Hypothalamus (tissue), 51 donors: ENCODE data around the gene PRTG.
"Not testable (repeated sequence)": the region's sequence is repeated elsewhere in the genome, so short reads cannot be mapped to it uniquely, and the experiment has no call there.

Experiments
- DNase-seq, 51 donors: peaks; one replicate each; lab custom pipeline; 2025; lab: John Stamatoyannopoulos, UW

The PRTG gene

DNA sequence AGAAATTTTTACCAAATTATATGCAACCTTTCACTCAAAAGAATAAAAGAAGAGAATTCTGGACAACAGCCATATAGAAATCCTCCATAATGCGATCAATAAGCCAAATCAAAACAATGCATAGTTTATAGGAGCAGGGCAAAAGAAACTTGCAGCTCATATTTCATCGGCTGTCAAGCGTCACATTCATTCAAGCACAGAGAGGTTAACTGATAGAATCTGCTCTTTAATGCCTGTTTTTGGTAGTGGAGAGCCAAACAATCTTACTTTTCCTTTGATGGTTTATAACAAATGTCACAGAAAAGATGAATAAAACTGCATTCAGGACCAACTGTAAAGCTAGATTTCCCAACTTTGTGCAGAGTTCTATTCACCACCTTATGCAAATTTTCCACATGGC is 35.4 kb downstream of the PRTG start:
- DNase-seq = no peak

DNA sequence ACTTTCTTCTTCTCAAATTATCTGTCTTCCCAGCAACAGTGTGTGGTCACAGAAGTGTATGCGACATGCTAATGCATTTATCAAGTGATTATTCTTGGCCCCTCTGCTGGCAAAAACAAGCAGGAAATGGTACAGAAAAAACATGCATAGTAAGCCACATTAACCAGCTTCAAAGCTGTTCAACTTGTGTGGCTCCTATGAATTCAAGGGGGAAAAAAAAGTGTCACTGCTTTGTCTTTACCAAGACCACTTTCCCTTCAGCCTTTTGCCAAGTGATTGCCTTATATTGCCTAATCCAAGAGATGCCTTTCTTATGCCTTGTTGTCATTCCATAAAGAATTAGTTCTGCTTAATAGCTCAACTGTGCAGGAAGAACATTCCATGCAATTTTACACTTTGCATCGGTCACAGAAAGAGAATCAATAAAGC is 39.1 kb downstream of the PRTG start:
- DNase-seq = no peak

DNA sequence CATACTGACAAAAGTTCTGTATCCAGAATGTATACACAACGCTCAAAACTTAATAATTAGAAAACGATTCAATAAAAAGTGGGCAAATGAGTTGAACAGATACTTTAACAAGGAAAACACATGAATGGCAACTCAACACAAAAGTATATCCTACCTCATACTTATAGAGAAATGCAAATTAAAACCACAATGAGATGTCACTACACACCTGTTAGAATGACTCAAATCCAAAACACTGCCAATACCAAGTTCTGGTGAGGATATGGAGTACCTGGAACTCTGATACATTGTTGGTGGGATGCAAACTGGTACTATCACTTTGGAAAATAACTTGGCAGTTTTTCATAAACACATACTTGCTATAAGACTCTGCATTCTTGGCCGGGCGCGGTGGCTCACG is 42.1 kb downstream of the PRTG start:
- DNase-seq = no peak

DNA sequence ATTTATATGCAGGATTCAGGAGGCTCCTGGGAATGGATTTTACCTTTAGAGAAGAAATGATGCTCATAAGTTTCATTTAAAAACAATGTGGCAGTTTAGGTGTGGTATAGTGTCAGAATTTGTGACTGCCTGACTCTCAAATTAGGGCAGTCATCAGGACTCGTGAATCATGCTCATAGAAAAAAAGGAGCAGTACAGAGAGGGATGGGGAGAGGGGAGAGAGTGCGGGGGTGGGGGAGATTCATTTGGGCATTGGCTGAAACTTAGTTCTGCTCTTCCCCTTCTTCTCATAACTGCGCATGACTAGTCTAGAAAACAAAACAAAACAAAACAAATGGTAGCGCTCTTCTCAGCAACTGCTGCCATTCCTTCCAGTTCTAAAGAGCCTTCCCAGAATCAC is 44.3 kb downstream of the PRTG start:
- DNase-seq = no peak

DNA sequence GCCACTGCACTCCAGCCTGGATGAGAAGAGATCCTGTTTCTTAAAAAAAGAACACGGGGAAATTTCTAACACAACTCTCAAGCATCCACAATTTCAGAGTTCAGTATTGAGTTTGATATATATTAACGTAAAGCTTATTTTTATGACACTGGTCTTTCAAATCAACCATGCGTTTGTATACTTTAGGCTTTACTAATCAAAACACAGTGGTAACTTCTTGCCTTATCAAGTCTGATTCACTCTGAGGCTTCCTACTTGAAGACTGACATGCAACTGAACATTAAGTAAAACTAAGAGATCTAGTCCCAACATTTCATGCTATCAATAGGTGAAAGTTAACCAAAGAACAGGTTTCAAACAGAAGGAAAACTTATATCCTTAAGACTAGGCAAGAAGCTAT is 46.7 kb downstream of the PRTG start:
- no peak for DNase-seq

DNA sequence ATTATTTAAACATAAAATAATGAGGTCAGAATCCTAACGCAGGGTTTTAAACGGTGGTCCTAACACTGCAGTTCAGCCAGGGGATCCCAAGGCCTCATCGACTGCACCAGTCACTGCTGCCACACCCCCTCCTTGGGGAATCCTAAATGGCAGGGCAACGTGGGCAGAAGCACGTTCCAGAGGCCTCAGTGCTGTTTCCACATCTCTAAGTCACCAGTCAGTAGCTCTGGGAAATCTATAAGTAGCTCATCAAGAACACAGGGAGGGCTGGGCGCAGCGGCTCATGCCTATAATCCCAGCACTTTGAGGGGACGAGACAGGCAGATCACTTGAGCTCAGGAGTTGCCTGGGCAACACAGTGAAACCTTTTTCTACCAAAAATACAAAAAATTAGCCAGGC is 47.5 kb downstream of the PRTG start:
- no peak for DNase-seq

DNA sequence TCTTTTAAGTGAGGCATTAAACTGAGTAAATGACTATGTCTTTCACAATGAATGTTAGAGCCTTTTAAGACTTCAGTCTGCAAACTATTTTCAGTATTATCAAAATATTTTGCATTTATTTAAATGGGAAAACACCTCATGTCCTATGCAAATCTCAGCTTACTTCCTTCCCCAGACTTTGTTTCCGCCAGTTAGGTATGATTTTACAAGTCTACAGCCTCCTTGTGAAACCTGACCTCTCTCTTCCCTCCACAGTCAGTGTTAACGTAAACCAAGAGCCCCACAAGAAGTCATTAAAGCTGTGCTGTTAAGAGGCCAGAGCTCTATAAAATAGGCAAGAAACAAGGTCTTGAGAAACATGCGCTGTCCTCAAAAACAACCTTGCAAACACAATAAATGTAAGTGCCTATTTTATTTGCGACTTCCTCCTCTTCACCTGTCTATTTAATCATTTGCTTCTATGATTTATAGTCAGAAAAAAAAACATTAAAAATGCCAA is 48.3 kb downstream of the PRTG start:
- DNase-seq = no peak

DNA sequence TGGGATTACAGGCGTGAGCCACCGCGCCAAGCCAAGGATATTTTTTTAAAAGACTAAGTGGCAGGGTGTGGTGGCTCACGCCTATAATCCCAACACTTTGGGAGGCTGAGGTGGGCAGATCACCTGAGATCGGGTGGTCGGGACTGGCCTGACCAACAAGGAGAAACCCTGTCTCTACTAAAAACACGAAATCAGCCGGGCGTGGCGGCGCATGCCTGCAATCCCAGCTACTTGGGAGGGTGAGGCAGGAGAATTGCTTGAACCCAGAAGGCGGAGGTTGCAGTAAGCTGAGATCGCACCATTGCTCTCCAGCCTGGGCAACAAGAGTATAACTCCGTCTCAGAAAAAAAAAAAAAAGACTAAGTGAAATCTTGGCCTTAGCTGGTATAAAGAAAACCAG is 49.8 kb downstream of the PRTG start:
- not testable (repeated sequence) for DNase-seq

DNA sequence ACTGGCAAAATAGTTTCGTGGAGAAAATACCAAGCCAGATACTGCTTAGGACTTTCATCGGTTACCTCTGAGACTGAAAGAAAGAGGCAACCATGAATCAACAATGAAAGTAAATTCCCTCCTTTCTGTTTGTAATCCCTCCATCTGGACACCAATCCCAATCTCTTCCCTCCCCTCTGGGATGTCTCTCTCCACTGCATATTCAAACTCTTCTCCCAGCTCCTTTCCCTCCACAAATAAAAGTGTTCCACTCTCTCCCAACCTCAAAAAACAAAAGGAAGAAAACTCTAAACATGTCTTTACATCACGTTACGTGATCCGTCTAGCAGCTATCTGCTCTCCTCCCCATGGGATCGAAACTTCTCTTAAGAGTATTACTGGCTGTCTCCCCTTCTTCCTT is 55.2 kb downstream of the PRTG start:
- DNase-seq = no peak

DNA sequence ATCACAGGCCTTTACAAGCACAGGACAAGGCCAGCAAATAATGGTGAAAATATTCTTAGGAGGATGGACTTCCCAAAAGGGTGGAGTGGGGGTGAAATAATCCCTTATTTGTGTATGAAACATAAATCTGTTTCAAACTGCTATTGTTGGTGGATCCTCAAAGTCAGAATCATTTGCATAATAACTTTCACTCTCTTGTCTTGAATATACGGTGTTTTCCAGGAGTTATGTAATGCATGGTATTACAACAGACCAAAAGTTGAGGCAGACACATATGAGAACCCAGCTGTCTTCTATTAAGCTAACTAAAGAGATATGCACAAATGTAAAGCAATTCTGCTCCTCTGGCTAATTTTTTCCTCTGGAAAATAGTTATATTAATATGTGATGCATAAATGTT is 57.7 kb downstream of the PRTG start:
- no peak for DNase-seq

DNA sequence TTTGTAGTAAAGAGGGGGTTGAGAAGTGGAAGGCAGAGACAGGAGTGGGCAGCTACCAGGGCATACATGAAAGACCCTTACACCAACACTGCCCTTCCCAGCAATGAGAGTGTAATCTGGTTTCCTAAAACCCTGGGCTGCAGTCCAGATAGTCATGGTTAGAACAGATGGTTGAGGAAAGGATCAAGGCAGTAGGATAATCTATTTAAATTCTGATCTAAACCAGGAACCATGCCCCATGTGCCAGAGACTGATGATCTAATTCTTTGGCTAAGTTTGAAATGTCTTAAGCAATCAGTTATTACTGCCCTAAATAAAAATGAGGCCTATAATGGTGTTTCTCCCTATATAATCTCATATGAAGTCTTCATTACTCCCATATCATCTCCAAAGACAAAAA is 59.6 kb downstream of the PRTG start:
- DNase-seq = no peak

DNA sequence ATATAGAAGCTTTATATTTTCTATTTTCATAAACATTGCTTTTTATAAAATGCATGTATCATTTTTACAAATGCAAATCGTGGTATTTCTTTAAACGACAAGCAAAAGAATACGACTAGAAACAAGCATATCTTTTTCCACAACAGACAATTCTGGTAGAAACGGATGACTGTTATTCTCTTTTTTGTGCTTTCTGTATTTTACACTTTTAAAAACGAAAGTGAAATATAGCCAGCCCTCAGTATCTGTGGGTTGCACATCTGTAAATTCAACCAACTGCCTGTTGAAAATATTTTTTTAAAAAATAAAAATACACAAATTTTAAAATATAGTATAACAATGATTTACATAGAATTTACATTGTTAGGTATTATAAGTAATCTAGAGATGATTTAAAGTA is 61.3 kb downstream of the PRTG start:
- no peak for DNase-seq

DNA sequence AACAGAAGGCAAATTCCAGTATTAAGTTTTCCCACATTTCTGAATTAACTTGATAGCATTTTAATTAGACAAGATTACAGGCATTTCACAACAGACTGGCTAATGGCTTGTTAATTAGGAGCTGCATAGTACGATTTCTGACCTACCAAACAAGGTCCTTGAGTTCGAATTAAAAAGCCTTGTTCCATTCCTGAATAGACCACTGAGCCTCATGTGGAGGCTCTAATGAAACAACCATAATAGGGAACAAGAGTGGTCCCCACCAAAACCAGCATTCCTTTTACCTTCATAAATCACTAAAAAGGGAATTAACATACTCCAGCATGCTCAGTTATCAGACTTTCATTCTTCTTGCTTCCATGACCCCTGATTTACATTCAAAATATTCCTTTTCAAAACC is 66.4 kb downstream of the PRTG start:
- no peak for DNase-seq

DNA sequence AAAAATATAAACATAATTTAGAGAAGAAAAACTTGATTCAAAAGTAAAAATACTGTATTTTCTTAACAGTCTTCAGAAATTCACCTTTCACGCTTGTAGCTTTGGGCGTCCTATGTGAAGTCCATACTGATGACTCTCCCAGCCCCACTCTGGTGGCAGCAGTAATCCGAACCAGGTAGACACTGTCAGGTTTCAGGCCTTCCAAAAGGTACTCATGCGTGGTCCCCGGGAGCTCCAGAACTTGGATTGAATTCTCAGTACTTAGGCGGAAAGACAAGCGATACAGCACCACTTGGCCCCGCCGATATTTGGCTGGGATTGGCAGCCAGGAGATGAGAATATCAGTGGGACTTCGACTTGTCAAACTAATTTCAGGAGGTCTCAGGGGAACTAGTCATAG is 69.7 kb downstream of the PRTG start:
- no peak for DNase-seq

DNA sequence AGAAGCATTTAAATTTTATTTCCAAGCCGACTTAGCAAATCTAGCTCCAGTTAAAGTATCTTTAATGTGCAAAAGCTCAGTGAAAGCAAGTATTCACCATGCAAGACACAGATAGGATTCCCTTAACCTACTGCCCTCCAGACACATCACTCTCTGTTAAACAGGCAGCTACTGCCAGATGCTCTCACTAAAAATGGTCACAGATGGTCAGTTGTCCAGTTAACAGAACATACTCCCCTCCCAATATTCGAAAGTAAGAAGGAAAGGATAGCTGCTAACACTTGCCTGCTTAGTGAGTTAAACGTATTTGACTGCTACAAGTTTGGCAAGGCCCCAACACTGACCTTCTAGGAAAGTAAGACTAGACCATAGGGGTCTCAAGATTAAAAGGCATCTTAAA is 73.7 kb downstream of the PRTG start:
- DNase-seq = no peak

DNA sequence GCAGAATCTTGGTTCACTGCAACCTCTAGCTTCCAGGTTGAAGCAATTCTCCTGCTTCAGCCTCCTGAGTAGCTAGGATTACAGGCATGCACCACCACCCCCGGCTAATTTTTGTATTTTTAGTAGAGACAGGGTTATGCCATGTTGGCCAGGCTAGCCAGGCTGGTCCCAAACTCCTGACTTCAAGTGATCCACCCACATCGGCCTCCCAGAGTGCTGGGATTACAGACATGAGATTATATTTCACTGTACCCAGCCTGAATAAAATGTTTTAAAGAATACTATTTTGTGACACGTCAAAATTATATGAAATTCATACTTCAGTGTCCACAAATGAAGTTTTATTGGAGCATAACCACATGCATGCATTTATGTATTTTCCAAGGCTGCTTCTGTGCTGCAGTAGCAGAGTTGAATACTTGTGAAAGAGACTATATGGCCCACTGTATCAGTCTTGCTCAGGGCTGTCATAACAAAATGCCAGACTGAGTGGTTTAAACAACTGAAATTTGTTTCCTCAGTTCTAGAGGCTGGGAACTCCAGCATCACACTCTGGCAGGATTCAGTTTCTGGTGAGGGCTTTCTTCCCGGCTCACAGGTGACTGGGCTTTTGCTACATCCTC is 77.2 kb downstream of the PRTG start:
- no peak for DNase-seq

DNA sequence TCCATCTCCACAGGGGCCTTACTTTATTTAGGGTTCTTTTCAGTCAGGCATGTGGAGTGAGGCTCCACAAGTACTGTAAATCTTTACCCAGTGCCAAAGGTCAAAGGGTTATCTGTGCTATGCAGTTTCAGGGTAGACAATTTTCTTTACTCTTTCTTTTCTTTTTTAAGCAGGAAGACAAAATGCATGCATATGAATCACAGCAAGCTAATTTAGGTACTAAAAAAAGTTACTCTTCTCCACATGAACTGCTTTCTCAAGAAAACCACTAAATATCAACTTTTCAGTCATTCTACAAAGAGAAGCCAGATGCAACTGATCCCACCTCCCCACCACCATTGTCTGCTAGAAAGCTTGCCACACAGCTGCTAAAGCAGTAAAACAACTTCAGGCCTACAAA is 81.5 kb downstream of the PRTG start:
- no peak for DNase-seq

DNA sequence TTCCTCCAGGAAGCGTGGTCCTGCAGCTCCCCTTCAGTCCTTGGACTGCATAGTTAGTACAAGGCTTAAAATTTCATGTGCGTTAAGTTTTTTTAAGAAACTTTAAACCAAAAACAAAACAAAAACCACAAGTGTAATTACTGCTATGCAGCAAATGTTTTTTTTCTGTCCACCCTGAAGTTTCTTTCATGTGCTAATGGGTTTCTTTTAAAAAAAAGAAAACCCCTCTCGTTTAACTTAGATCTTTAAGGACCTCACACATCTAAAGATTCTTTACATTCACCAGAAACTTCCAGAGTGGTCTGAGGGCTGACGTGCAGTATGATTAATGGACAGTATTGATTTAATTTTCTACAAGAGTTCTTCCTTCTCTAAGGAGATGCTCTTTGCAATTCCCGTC is 82.8 kb downstream of the PRTG start:
- DNase-seq = no peak

DNA sequence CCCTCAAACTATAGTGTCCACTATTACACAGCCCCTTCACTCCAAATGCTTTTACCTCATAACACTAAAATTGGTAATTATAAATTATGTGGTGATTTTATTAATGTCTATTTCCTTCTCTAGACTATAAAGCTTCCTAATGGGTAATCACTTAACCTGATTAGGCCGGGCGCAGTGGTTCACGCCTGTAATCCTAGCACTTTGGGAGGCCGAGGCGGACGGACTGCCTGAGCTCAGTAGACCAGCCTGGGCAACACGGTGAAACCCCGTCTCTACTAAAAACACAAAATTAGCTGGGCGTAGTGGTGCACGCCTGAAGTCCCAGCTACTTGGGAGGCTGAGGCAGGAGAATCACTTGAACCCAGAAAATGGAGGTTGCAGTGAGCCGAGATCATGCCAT is 83.5 kb downstream of the PRTG start:
- DNase-seq = no peak

DNA sequence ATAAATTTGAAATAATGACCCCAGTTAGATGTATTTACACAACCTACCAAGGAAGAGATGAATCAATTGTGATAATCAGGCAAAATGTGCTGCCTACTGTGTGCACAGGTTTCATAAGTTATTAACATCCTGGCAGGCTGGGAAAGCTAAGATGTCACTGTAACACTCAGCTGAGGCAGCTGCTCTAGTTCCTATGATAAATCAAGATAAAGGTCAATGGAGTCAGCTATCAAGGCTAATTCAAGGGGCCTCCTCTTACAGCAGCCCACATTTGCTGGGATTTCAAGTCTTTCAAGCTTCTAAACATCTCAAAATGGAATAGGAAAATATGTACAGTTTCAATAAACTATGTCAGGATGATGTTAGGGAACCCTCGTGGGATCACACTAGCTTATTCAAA is 84.1 kb downstream of the PRTG start:
- DNase-seq = no peak

DNA sequence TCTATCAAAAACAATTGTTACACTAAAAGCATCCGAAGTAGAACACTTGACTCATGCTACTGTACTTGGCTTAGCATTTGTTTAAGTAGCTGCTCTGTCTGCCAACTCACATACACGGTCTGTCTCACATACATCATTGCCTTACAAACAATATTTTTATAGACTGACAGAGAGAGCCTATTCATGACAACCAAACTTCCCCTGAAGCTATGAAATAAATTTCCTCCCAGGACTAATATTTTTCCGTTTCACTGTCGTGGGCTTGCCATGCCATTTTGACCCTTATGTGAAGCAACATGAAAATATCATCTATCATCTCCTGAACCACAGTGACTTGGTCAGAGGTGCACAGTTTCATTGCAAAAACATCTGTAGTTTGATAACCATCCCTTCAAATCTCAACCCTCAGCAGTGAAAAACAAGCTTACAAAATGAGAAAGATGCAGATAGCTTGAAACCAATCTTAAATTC is 88.4 kb downstream of the PRTG start:
- no peak for DNase-seq

DNA sequence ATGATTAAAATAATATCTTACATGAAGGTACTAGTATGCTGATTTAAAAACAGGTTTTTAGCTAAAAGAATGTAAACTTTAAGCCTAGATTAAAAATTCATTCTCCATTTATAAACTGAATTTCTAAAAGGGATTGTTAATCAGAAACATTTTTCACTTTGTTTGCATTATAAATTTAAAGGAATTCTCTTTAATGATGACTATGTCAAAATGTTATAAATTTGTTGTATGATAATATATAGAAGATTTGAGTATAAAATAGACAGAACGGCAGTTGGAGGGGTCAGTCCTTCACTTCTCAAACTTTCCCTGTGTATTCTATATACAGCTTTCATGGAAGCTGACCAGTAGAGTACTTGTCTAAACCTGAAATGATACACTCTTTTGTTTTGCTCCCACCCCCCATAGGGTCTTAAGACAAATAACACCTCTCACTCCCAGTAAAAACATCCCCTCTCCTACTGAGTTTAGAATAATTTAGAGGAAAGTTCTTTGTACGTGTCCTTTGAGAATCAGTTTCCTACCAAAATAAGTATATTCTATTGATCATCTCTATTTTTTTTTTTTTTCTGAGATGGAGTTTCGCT is 90.0 kb downstream of the PRTG start:
- no peak for DNase-seq

DNA sequence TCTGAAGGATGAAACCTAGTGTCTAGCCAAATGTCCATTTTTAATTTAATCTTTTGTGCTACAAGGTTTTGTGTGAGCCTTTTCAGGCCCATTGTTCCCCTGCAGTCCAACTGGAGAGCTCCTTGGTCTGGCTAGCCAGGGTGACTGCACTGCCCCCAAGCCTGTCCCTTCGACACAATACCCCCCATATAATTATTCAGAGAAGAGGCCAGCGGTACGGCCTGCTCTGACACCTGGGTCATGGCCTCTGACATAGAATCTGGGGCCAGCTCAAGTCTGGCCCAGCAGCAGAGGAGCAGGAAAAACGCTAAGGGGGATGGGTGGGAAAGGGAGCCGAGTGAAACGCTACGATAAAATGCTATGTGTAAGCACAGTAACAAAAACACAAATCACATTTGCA is 90.6 kb downstream of the PRTG start:
- peak in 7 of 51 donors; percentile 3 to 19 (median 12) for DNase-seq
